Ectodermal cell (in vitro differentiated cells): ENCODE results near the gene DSG4.

Experiments used
- H3K27ac ChIP-seq: 2 replicates; pipeline ENCODE4 v1.7.0; 2013; ENCODE audit warnings: mild to moderate bottlenecking, low read depth, low read length; ENCODE audit not compliant: insufficient read depth, poor library complexity, severe bottlenecking
- H3K27me3 ChIP-seq: 2 replicates; pipeline ENCODE4 v1.7.0; 2013; ENCODE audit warnings: mild to moderate bottlenecking, low read length; ENCODE audit not compliant: insufficient read depth, control insufficient read depth, poor library complexity, severe bottlenecking
- H3K36me3 ChIP-seq: one replicate; pipeline ENCODE4 v1.7.0; 2013; ENCODE audit warnings: low read length; ENCODE audit not compliant: control insufficient read depth, insufficient read depth
- H3K4me1 ChIP-seq: one replicate; pipeline ENCODE4 v1.7.0; 2013; ENCODE audit warnings: low read length; ENCODE audit not compliant: control insufficient read depth, insufficient read depth
- H3K4me3 ChIP-seq: 2 replicates; pipeline ENCODE4 v1.7.0; 2013; ENCODE audit warnings: low read depth, low read length, control low read depth; ENCODE audit not compliant: insufficient read depth
- H3K9me3 ChIP-seq: 2 replicates; pipeline ENCODE4 v1.7.0; 2013; ENCODE audit warnings: mild to moderate bottlenecking, low read length, moderate library complexity; ENCODE audit not compliant: control insufficient read depth
- WGBS, 2 experiments: methylation state at CpG; one replicate each; pipeline ENCODE4 v1.1.7; 2013; ENCODE audit warnings: missing lambda C conversion rate in 2 of 2; 5-methylcytosine and 5-hydroxymethylcytosine counted together

The DSG4 gene

DNA sequence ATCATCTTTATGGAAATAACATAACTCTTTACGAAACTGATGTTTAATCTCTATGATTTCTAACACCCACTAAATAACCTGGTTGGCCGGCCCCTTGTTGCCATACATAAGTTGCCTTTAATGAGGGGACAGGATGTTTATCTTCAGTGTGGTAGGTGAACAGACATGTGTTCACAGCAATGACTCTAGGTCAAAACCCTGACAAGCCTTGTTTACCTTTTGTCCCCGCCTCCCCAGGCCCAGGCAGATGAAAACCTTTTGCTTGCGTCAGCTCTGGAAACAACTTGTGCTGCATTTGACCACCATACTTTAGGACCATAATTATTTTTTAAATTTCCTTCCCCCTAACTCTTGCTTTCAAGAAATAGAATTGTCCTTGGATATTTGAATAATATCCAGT, 2.9 kb upstream of the DSG4 start:
- Histone ChIP-seq H3K27me3 (no peaks in the 10 kb centered on the region), H3K36me3 (no peaks in the 10 kb centered on the region), H3K4me1 (no peaks in the 10 kb centered on the region), H3K9me3 (no peaks in the 10 kb centered on the region), H3K4me3 (no peak overlapping the region), H3K27ac (no peak overlapping the region)
- WGBS, 2 experiments, result 90 to 93% methylated on average over 4 of the region's 4 CpGs

DNA sequence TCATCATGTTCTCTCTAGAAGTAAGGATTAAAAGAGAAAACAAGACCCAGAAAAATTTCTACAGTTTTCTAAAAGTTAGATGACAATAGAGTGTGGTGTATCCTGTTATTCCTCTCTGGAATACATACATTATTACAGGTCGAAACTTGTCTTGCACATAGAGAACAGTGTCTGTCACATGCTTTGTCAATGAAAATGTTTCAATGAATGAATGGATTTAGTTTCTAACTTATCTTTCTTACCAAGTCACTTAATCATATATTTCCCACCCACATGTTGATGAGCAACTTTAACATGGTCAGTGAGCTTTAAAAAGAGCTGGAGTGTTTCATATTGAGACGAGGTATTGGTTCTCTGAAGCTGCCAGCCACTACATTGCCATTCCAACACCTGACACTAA, 4.3 kb downstream of the DSG4 start:
- Histone ChIP-seq H3K27me3 (no peaks in the 10 kb centered on the region), H3K4me3 (no peak overlapping the region), H3K9me3 (no peaks in the 10 kb centered on the region), H3K36me3 (no peaks in the 10 kb centered on the region), H3K4me1 (no peaks in the 10 kb centered on the region), H3K27ac (no peak overlapping the region)
- WGBS, 2 experiments, result 89 to 100% methylated on average over 1 to 2 of the region's 2 CpGs

GRCh38 chr18:31382107-31382506, 5.5 kb downstream of the DSG4 start:
- H3K27ac ChIP-seq, result no peak overlapping the region
- H3K4me1 ChIP-seq, result no peaks in the 10 kb centered on the region
- H3K36me3 ChIP-seq, result no peaks in the 10 kb centered on the region
- no peaks in the 10 kb centered on the region for H3K27me3 ChIP-seq
- no peak overlapping the region for H3K4me3 ChIP-seq
- 91 to 96% methylated on average over 2 of the region's 2 CpGs for WGBS, 2 experiments
- no peaks in the 10 kb centered on the region for H3K9me3 ChIP-seq

DNA sequence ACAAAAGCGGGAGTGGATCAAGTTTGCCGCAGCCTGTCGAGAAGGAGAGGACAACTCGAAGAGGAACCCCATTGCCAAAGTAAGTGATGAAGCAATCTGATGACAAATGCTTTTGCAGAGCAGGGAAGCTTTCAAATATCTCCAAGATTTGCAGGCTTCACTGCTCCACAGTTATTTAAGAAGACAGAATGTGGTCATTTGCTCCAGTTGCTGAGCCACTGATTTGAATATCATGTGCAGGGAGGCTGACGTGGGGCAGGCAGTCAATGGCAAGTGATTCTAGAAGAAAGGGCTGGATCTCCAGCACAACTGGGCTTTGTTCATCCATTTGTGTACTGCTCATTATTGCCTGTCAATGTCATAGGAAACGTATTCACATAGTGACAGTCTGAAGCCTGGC, 10.2 kb downstream of the DSG4 start:
- no peaks in the 10 kb centered on the region for H3K27me3 ChIP-seq
- 92 to 93% methylated on average over 6 of the region's 6 CpGs for WGBS, 2 experiments
- H3K9me3 ChIP-seq, result no peaks in the 10 kb centered on the region
- no peaks in the 10 kb centered on the region for H3K36me3 ChIP-seq
- H3K27ac ChIP-seq, result no peak overlapping the region
- no peak overlapping the region for H3K4me3 ChIP-seq
- H3K4me1 ChIP-seq, result no peaks in the 10 kb centered on the region

- no peaks in the 10 kb centered on the region for H3K36me3 ChIP-seq
- WGBS, 2 experiments, result 95 to 100% methylated on average over 1 to 3 of the region's 3 CpGs
- H3K27ac ChIP-seq, result no peak overlapping the region
- H3K27me3 ChIP-seq, result no peaks in the 10 kb centered on the region
- no peaks in the 10 kb centered on the region for H3K4me1 ChIP-seq
- H3K4me3 ChIP-seq, result no peak overlapping the region
- H3K9me3 ChIP-seq, result no peaks in the 10 kb centered on the region
These were observed 16.7 kb downstream of the DSG4 start for GRCh38 chr18:31393286-31393685.

DNA sequence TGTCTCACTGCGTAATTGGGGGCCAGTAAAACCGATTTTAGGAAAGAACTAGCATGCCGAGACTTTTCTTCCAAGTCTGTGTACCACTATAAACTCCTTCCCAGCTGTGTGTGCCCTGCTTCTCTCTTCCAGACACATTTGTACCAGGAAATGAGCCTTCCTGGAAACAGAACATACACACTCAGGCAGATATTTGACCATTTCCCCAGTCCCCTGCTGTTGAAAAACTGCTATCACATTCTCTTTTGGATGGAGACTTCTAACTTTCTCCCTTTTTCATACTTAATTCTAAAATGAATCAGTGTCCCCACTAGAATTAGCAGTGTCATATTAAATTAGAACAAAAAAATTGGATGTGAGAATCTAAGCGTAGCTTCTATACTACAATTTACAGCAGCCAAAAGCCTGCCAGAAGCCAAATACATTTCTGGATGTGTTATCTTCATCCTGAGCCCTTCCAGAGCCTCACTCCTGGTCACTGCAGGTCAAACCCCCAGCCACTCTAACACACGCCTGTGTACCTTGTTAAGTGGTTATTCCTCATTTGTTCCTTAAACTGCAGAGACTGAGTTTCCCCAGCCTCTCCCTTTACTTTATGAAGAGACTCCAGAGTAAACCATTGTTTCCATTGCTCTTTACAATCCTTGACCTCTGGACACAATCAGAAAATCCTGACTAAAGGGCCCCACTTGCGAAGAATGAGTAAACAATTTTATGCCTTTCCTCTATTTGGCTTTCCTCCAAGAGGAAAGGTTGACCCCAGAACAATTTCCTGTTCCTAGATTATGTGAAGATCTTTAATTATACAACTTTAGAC, 20.4 kb downstream of the DSG4 start:
- H3K27ac ChIP-seq, result no peak overlapping the region
- H3K27me3 ChIP-seq, result no peaks in the 10 kb centered on the region
- H3K4me1 ChIP-seq, result no peaks in the 10 kb centered on the region
- WGBS, 2 experiments, result 92 to 93% methylated on average over 5 of the region's 6 CpGs
- H3K36me3 ChIP-seq, result no peaks in the 10 kb centered on the region
- H3K9me3 ChIP-seq, result no peaks in the 10 kb centered on the region
- no peak overlapping the region for H3K4me3 ChIP-seq

DNA sequence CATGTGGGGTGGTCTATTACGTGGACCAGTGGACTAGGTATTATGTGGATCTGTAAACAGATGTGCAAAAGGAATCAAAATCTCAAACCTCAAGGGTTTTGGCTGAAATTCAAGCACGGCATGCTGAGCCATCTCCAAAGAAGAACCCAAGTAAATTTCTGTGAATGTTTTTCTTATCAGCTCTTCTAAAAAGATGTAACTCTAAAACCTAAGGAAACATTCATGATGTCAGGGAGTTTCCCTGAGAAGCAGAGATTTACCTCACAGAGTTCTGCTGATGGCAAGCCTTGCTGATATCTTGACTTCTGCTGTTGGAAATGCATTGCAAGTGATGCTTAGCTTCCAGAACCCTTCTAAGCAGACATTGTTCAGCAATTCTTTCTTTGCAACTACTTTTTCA, 21.6 kb downstream of the DSG4 start:
- H3K36me3 ChIP-seq, result no peaks in the 10 kb centered on the region
- no peak overlapping the region for H3K4me3 ChIP-seq
- H3K27me3 ChIP-seq, result no peaks in the 10 kb centered on the region
- no peaks in the 10 kb centered on the region for H3K4me1 ChIP-seq
- no peak overlapping the region for H3K27ac ChIP-seq
- H3K9me3 ChIP-seq, result no peaks in the 10 kb centered on the region
- WGBS, 2 experiments, result 85 to 100% methylated on average over 2 of the region's 2 CpGs

DNA sequence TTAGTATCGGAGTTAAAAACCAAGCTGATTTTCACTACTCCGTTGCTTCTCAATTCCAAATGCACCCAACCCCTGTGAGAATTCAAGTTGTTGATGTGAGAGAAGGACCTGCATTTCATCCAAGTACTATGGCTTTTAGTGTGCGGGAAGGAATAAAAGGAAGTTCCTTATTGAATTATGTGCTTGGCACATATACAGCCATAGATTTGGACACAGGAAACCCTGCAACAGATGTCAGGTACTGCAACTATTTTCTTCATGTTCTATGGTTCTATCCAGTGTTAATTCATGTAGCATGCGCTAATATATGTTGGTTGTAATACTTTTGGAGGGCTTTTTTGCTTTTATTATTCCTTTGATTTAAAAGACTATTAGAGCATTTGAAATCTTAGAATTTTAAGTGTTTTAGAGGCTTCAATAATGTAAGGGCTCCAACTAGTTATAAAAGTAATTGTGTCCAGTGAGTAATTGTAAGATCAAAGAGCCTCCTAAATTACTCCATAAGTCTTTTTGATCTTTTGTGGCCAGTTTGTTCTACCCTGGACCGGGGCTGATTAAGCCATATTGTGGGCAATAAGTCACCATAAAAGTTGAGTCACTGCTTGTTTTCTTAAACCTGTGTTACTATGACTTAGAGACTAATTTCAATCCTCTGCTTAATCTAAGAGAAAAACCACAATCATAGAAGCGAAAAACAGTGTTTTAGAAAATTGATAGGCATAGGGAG, 22.9 kb downstream of the DSG4 start:
- H3K9me3 ChIP-seq, result no peaks in the 10 kb centered on the region
- no peaks in the 10 kb centered on the region for H3K4me1 ChIP-seq
- H3K36me3 ChIP-seq, result no peaks in the 10 kb centered on the region
- no peak overlapping the region for H3K27ac ChIP-seq
- no peak overlapping the region for H3K4me3 ChIP-seq
- WGBS, 2 experiments, result 93 to 94% methylated on average over 5 to 6 of the region's 6 CpGs
- no peaks in the 10 kb centered on the region for H3K27me3 ChIP-seq

GRCh38 chr18:31401156-31402025, 24.8 kb downstream of the DSG4 start:
- Histone ChIP-seq H3K9me3 (no peaks in the 10 kb centered on the region), H3K36me3 (no peaks in the 10 kb centered on the region), H3K27me3 (no peaks in the 10 kb centered on the region), H3K27ac (no peak overlapping the region), H3K4me3 (no peak overlapping the region), H3K4me1 (no peaks in the 10 kb centered on the region)
- 90 to 96% methylated on average over 5 to 6 of the region's 6 CpGs for WGBS, 2 experiments

DNA sequence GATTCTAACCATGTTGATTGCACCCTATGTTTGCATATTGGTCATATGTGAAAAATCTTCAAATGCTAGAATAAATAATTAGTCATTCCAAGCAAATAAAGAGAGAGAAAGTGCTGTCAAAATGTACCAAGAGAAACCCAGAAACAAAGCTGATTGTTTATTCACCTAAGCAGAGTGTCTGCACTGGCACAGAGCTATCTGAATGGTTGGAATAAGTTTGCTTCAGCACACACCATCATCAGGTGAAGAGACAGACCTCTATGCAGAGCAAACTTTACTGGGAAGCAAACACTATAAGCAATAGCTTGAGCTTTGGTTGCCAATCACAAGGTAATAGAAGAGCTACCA, 25.4 kb downstream of the DSG4 start:
- H3K27me3 ChIP-seq, result no peaks in the 10 kb centered on the region
- no peak overlapping the region for H3K27ac ChIP-seq

More for the DNA sequence above, 25.4 kb downstream of the DSG4 start:
- Histone ChIP-seq H3K4me3 (no peak overlapping the region), H3K36me3 (no peaks in the 10 kb centered on the region), H3K4me1 (no peaks in the 10 kb centered on the region), H3K9me3 (no peaks in the 10 kb centered on the region)
